HCT116 (cell line): ENCODE results near the gene WFDC1. TPM values are rescaled to one million over a fixed set of nuclear protein-coding genes. Genes with fewer than 3 reads are reported as not detected.

ENCODE experiments used
- ATAC-seq: fragments of 200-7000 bp; cut with Tn5 transposase; 2 replicates; pipeline ENCODE4 v1.9.1; 2020; ENCODE audit warnings: mild to moderate bottlenecking, moderate library complexity
- BruUV-seq: library from RNA; stranded (reverse); fragments of 400-500 nt; replicated peaks from 2 replicates; lab custom pipeline; 2021; lab: Mats Ljungman, UMichigan
- CTCF ChIA-PET: fragments of 300-600 bp; sonication (Branson Sonifier 250); formaldehyde crosslinking; loops from one replicate; lab custom pipeline; 2021; ENCODE audit warnings: antibody characterized with exemption; lab: Charles Lee
- POLR2A ChIA-PET: fragments of 300-600, 350-600 bp; sonication (Branson Sonifier 250); formaldehyde crosslinking; loops from one replicate; lab custom pipeline; 2021; ENCODE audit warnings: antibody characterized with exemption; lab: Charles Lee
- RAD21 ChIA-PET, 2 experiments: fragments of 300-600 bp; sonication (Branson Sonifier 250); formaldehyde crosslinking; loops; one replicate each; lab custom pipeline; 2023; ENCODE audit warnings: low total read pairs in 2 of 2; ENCODE audit not compliant: uncharacterized antibody in 2 of 2, unreplicated experiment in 2 of 2, low non-redundant PET in 1 of 2; lab: Charles Lee
- DNase-seq: peaks from one replicate; pipeline ENCODE4 v3.0.0-alpha.2; 2010; ENCODE audit warnings: low read depth, low spot score
- H2AFZ ChIP-seq: fragments of 200-600 bp; shearing (Covaris generic), sonication (generic); 2 replicates; pipeline ENCODE4 v1.6.1; 2017; ENCODE audit warnings: low read depth, mixed run types, mixed read lengths, antibody characterized with exemption, low read length; ENCODE audit not compliant: poor library complexity, severe bottlenecking
- H3K27ac ChIP-seq: 2 replicates; pipeline ENCODE4 v1.5.1; 2012; ENCODE audit warnings: low read depth, low read length
- H3K27me3 ChIP-seq: fragments of 200-600 bp; sonication (generic); 2 replicates; pipeline ENCODE4 v1.6.1; 2016; ENCODE audit warnings: mixed run types, low read length, mixed read lengths; ENCODE audit not compliant: insufficient read depth
- H3K36me3 ChIP-seq, 2 experiments: fragments of 200-500 bp in 1 of 2; fragments of 200-600 bp in 1 of 2; sonication (Bioruptor generic) in 1 of 2; sonication (generic) in 1 of 2; 2 replicates each; pipeline versions ENCODE4 v1.5.1 to v1.6.1; 2014 to 2016; ENCODE audit warnings: low read length in 2 of 2, inconsistent platforms in 1 of 2, mixed read lengths in 1 of 2, mixed run types in 1 of 2; ENCODE audit not compliant: insufficient read depth in 2 of 2, control insufficient read depth in 1 of 2
- H3K4me1 ChIP-seq, 2 experiments: fragments of 200-600 bp in 1 of 2; sonication (generic) in 1 of 2; 2 replicates each; pipeline versions ENCODE4 v1.5.1 to v1.6.1; 2012 to 2017; ENCODE audit warnings: low read length in 2 of 2, inconsistent platforms in 1 of 2, mild to moderate bottlenecking in 1 of 2, mixed read lengths in 1 of 2, mixed run types in 1 of 2, moderate library complexity in 1 of 2; ENCODE audit not compliant: insufficient read depth in 2 of 2, control insufficient read depth in 1 of 2
- H3K4me2 ChIP-seq: fragments of 200-600 bp; sonication (generic); 2 replicates; pipeline ENCODE4 v1.6.1; 2017; ENCODE audit warnings: mixed run types, low read length, mixed read lengths
- H3K4me3 ChIP-seq, 2 experiments: fragments of 200-600 bp in 1 of 2; sonication (generic) in 1 of 2; replicated peaks in 1 of 2; 2 replicates each; pipeline ENCODE4 v1.5.1; 2011 to 2016; ENCODE audit warnings: low read length in 2 of 2, control low read depth in 1 of 2, low read depth in 1 of 2, mild to moderate bottlenecking in 1 of 2, mixed read lengths in 1 of 2, mixed run types in 1 of 2
- H3K79me2 ChIP-seq: fragments of 200-600 bp; sonication (generic); 2 replicates; pipeline ENCODE4 v1.6.1; 2017; ENCODE audit warnings: mild to moderate bottlenecking, mixed run types, low read length, moderate library complexity, mixed read lengths; ENCODE audit not compliant: insufficient read depth
- H3K9ac ChIP-seq: fragments of 200-600 bp; sonication (generic); 2 replicates; pipeline ENCODE4 v1.6.1; 2016; ENCODE audit warnings: low read length, mixed read lengths
- H3K9me2 ChIP-seq: fragments of 200-600 bp; sonication (generic), shearing (Covaris generic); 2 replicates; pipeline ENCODE4 v1.6.1; 2017; ENCODE audit warnings: mixed run types, mild to moderate bottlenecking, moderate library complexity; ENCODE audit not compliant: insufficient read depth
- H3K9me3 ChIP-seq, 2 experiments: fragments of 200-500 bp in 1 of 2; fragments of 200-600 bp in 1 of 2; sonication (Bioruptor generic) in 1 of 2; sonication (generic) in 1 of 2; 2 replicates each; pipeline ENCODE4 v1.6.1; 2014 to 2017; ENCODE audit warnings: low read length in 2 of 2, mixed read lengths in 2 of 2, inconsistent platforms in 1 of 2, low read depth in 1 of 2, mild to moderate bottlenecking in 1 of 2, mixed run types in 1 of 2, moderate library complexity in 1 of 2; ENCODE audit not compliant: control insufficient read depth in 1 of 2, insufficient read depth in 1 of 2
- H4K20me1 ChIP-seq: fragments of 200-600 bp; sonication (generic), shearing (Covaris generic); 2 replicates; pipeline ENCODE4 v1.6.1; 2017; ENCODE audit warnings: mixed run types, mild to moderate bottlenecking, moderate library complexity; ENCODE audit not compliant: insufficient read depth
- EZH2phosphoT487 ChIP-seq: fragments of 200-600 bp; IDR thresholded peaks from 2 replicates; pipeline ENCODE4 v1.6.1; 2018; ENCODE audit warnings: antibody characterized with exemption, borderline replicate concordance
- POLR2A ChIP-seq: IDR thresholded peaks from 2 replicates; pipeline ENCODE4 v1.7.0; 2011; ENCODE audit warnings: borderline replicate concordance; ENCODE audit not compliant: insufficient read depth, insufficient read length; ENCODE audit errors: extremely low read depth
- POLR2AphosphoS5 ChIP-seq: IDR thresholded peaks from 2 replicates; pipeline ENCODE4 v1.6.1; 2011; ENCODE audit warnings: mild to moderate bottlenecking, low read depth, low read length, moderate library complexity
- REST ChIP-seq: IDR thresholded peaks from 2 replicates; pipeline ENCODE4 v1.6.1; 2012; ENCODE audit warnings: low read depth
- intact Hi-C: fragments of 100-400 bp; cut with micrococcal nuclease; formaldehyde crosslinking; loops from 2 replicates; pipeline ENCODE4 v1.10.0; 2022
- total RNA-seq: library from RNA; stranded (reverse); gene quantifications from one replicate; pipeline ENCODE4 v1.2.1, GENCODE V29; 2021; ENCODE audit not compliant: unreplicated experiment

WFDC1 gene
- total RNA-seq, 1 experiment from 2014 or later, result 0.42 TPM

- Histone ChIP-seq H3K9me2 (no peaks in the 10 kb centered on the region), H3K9ac (no peak overlapping the region), H4K20me1 (no peaks in the 10 kb centered on the region), H3K27ac (no peak overlapping the region), H3K36me3 (no peaks in the 10 kb centered on the region), H3K9me3 (peaks cover 4 to 9% of the 10 kb centered on the region in 2 experiments; a peak in 2 of 4 replicates), H3K27me3 (no peaks in the 10 kb centered on the region), H3K4me3 (no peak overlapping the region), H3K4me2 (no peak overlapping the region), H3K79me2 (no peaks in the 10 kb centered on the region), H2AFZ (no peak overlapping the region), H3K4me1 (peaks cover 2 to 6% of the 10 kb centered on the region in 2 experiments; a peak in 1 of 4 replicates)
- TF ChIP-seq POLR2A (no peak), POLR2AphosphoS5 (no peak)
- ChIA-PET RAD21 (no interaction called here), POLR2A (no interaction called here), CTCF (interaction anchor here (1.4 kb wide), 1 partner anchor 62 kb away, joined by 5 read pairs; no protein-coding TSS in a partner anchor)
- DNase-seq (no peak), ATAC-seq (no peak)
- no TSS peak for BruUV-seq
- intact Hi-C loops, result no loop called here
Measured at GRCh38 chr16:84339311-84339710, 44.6 kb downstream of the WFDC1 start.

- POLR2A ChIA-PET, result no interaction called here
- BruUV-seq, result no TSS peak
Measured at GRCh38 chr16:84339766-84340165, 45.1 kb downstream of the WFDC1 start.

More at GRCh38 chr16:84339766-84340165, 45.1 kb downstream of the WFDC1 start:
- H4K20me1 ChIP-seq, result no peaks in the 10 kb centered on the region
- no peaks in the 10 kb centered on the region for H3K36me3 ChIP-seq
- DNase-seq (no peak), ATAC-seq (no peak)
- no peak overlapping the region for H3K27ac ChIP-seq
- RAD21 ChIA-PET, result no interaction called here
- H3K9me2 ChIP-seq, result no peaks in the 10 kb centered on the region
- CTCF ChIA-PET, result interaction anchor here (1.4 kb wide), 1 partner anchor 63 kb away, joined by 5 read pairs; no protein-coding TSS in a partner anchor
- no peak overlapping the region for H3K9ac ChIP-seq
- no peaks in the 10 kb centered on the region for H3K27me3 ChIP-seq
- H3K4me3 ChIP-seq, result no peak overlapping the region
- H3K4me2 ChIP-seq, result no peak overlapping the region
- no peak overlapping the region for H2AFZ ChIP-seq
- intact Hi-C loops, result no loop called here
- H3K4me1 ChIP-seq, result peaks cover 2 to 6% of the 10 kb centered on the region in 2 experiments; a peak in 1 of 4 replicates
- no peaks in the 10 kb centered on the region for H3K79me2 ChIP-seq
- no peak for TF ChIP-seq REST
- no peak for TF ChIP-seq POLR2A
- TF ChIP-seq EZH2phosphoT487, result no peak
- peaks cover 4 to 9% of the 10 kb centered on the region in 2 experiments; a peak in 2 of 4 replicates for H3K9me3 ChIP-seq
